GM19452 (cell line): ENCODE data around the gene ABHD8.
A peak's percentile ranks its signal among the peaks of the same experiment; 100 is the strongest.
"Not testable (repeated sequence)": the region's sequence is repeated elsewhere in the genome, so short reads cannot be mapped to it uniquely, and the experiment has no call there.

Experiments used
- ATAC-seq: cut with Tn5 transposase; IDR thresholded peaks from one replicate; pipeline ENCODE4 v1.9.1; 2021; ENCODE audit not compliant: unreplicated experiment

The ABHD8 gene

DNA sequence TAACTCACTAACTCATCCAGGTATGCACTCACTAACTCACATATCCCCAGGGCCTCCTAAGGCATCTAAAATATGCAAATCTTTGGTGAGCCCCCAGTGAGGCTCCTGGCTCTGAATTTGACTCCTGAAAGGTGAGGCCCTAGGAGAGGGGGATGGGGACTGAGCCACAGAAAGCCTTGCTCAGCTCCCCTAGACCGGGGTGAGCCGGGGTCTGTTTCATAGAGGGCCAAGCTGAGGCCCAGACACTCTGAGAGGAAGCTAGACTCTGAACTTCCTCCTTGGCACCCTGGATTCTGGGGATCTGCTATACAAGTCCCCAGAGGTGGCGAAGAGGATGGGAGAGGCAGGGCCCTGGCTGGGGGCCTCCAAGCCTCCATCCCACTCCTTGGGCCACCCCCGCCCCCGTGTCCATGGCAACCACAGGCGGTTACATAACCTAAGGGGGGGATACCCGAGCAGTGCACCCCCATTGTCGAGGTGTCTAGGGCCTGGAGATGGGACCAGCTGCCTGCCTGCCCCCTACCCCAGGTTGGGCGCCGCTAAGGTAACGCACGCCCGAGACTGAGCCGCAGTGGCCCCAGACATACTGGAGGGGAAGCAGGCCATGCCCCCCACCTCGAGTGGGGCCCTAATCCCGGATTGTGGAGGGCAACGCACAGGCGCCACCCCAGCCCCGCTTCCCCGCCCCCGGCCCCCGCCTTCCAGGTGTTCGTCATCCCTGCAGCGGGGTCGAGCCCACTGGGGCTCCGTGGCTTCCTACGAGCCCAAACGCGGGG, 646 bp downstream of the ABHD8 start:
- ATAC-seq = no peak

DNA sequence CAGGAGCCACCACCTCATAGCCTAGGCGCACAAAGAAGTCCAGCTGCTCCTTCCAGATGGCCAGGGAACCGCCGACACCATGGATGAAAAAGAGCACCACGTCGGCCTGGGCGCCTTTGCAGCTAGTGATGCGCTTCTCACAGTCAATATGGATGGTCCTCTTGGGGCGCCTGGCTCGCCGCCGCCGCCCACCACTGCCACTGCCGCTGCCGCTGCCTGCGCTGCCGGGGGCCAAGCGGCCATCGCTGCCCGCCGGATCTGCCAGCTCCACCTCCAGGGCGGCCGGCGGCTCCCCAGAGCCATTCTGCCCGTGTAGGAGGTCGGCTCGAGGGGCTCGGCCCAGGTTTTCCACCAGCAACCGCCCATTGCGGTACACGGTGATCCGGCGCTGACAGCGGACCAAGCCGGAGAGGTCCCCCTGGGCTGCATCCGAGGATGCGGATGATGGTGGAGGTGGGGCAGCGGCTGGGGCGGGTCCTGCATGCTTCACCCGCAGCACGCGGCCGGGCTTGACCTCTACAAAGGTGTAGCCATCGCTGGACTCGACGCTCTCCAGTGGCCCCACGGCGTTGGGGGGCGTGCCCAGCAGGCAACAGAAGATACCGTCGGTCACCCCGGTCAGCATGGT, 2.1 kb downstream of the ABHD8 start:
- ATAC-seq = no peak

DNA sequence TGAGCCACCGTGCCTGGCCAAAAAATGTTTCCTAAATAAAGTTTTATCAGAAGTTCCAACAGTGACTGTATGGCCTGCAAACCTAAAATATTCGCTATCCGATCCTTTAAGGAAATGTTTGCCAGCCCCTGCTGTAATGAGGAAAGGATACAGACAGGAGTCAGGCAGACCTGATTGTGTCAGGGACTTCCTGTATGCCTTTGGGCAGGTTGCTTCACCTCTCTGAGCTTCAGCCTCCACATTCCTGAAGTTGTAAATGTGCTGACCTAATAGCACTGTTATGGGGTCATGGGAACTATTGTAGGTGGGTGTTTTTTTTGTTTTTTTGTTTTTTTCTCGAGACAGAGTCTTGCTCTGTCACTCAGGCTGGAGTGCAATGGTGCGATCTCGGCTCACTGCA, 6.2 kb downstream of the ABHD8 start:
- no peak for ATAC-seq

DNA sequence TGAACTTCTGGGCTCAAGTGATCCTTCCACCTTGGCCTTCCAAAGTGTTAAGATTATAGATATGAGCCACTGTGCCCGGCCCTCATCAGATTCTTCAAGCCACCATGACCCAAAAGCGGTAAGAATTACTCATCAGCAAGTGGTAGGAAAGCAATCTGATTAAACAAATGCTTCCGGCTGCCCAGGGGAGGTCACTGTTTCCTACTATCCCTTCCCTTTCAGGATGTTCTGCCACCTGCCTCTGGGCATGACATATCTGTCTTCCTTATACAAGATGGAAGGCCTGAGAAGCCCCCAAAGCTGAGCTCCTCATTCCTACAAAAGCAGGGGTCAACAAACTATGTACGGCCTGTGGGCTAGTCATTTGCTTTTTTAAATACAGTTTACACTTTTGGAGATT, 7.0 kb downstream of the ABHD8 start:
- ATAC-seq = no peak

DNA sequence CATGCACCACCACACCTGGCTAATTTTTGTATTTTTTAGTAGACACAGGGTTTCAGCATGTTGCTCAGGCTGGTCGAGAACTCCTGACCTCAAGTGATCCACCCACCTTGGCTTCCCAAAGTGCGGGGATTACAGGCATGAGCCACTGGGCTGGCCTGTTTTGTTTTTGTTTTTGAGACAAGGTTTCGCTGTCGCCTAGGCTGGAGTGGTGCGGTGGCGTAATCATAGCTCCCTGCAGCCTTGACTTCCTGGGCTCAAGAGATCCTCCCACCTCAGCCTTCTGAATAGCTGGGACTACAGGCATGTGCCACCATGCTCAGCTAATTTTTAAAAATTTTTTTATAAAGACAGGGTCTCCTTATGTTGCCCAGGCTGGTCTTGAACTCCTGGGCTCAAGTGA, 7.7 kb downstream of the ABHD8 start:
- not testable (repeated sequence) for ATAC-seq

DNA sequence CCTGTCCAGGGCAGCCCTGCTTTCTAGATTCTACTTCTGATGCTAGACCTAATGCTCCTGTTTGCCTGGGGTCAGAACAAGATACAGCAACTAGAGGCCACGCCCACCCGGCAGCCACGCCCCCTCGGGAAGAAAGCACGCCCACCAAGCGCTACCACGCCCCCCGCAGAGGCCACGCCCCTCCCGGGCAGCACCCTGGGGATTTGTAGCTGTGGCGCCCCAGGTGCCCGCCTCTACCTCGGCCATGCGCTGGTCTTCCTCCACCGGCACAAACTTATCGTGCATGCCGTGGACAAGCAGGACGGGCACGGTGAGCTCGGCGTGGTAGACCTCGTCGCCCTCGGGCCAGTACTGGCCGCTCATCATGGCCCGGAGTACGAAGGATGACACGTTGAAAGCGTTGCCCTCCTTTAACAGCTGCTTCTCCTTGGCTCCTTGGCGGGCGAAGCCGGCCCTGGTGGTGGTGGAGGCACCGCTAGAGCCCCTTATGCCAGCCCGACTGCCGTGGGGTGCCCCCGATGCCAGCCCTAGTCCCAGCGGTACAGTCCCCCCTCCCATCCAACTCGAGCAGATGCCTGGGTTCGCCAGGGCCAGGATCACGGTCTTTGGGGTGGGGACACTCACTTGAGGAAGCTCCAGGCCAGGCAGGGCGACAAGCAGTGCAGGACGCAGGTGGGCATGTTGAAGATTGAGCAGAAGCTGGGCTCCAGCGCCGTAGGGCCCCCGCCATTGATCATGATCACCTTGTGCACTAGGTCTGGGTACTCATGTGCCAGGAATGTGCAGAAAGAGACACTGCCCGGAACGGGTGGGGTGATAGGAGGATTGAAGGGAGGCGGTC, 9.0 kb downstream of the ABHD8 start:
- no peak for ATAC-seq

DNA sequence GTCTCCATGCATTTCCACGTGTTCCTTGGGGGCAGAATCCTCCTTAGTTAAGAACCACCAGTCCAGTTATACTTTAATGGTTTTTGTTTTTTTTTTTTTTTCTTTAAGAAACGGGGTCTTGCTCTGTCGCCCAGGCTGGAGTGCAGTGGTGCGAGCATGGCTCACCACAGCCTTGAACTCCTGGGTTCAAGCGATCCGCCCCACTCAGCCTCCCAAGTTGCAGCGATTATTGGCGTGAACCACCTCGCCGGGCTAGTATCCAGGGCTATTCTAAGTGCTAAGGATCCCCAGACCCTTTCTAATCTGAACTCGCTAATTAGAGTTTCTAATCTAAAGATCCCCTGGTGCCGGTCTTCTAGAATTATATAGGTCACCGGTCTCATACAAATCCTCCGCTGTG, 9.6 kb downstream of the ABHD8 start:
- no peak for ATAC-seq

DNA sequence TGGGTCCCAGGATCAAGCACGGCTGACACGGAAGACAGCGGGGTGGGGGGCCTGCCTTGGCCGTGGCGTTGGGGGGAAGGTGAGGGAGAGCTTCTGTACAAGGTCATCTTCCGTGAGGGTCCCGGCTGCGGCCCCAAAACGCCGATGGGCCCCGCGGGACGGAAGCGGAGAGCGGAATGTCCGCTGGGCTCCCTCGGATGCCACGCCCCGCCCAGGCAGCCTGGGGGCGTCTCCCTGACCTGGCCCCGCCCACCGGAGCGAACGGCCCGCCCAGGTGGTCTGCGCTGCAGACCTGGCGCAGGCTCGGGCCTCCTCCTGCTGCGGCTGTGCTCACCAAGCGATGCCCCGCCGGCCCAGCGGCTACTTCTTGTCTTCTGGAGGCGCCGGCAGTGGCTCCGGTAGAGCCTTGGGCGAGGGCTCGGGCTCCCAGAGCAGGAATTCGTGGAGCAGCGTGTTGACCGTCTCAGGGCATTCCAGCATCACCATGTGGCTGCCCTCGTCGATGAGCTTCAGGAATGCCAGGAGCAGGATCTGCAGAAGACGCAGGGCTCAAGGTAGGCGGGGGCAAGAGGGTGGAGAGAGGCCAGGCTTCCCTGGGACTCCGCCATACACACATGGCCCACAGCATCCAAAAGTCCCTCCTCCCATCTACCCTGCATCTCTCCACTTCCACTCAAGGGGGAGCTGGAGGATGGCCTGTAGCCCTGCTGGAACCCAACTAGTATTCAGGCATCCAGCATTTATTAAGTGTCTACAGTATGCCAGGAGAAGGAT, 10.7 kb downstream of the ABHD8 start:
- peak; percentile 79 for ATAC-seq

DNA sequence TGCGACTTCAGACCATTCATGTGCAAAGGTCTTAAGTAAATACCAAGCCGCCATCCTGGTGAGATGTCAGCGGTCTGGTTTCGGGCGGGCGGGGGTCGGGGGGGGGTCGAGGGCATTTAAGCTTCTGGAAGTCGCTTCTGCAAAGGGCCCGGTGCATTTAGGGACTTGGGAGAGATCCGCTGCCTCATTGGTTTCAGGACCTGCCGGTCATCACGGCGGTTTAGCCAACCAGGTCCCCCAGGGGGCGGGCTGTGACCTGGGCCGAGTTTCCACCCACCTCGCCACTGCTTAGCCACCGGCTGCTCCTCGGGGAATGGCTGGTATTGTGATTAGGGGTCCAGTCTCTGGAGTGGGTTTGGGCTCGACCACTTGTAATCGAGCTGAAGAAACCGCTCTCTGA, 13.7 kb downstream of the ABHD8 start:
- ATAC-seq = no peak

DNA sequence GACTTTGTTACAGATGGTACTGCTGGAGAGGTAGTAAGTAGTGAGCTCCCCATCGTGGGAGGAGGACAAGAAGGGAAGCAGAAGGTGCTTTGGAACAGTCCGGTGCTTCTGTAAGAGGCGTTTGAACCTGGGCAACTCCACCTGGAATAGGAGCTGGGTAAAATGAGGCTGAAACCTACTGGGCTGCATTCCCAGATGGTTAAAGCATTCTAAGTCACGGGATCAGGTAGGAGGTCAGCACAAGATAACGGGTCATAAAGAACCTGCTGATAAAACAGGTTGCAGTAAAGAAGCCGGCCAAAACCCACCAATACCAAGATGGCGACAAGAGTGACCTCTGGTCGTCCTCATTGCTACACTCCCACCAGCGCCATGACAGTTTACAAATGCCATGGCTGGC, 16.5 kb downstream of the ABHD8 start:
- no peak for ATAC-seq

DNA sequence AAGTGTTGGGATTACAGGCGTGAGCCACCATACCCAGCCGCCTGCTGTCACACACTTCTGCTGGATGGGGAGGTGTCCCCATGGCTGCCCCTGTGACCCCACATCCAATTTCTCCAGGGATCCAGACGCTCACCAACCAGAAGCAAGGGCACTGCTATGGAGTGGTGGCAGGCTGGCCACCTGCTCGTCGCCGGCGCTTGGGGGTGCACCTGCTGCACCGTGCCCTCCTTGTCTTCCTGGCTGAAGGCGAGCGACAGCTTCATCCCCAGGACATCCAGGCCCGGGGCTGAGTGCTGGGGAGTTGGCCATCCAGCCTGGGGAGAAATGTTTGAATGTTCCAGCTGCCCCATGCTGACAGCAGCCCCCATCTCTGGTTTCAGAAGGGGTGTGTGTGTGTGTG, 17.0 kb downstream of the ABHD8 start:
- no peak for ATAC-seq

DNA sequence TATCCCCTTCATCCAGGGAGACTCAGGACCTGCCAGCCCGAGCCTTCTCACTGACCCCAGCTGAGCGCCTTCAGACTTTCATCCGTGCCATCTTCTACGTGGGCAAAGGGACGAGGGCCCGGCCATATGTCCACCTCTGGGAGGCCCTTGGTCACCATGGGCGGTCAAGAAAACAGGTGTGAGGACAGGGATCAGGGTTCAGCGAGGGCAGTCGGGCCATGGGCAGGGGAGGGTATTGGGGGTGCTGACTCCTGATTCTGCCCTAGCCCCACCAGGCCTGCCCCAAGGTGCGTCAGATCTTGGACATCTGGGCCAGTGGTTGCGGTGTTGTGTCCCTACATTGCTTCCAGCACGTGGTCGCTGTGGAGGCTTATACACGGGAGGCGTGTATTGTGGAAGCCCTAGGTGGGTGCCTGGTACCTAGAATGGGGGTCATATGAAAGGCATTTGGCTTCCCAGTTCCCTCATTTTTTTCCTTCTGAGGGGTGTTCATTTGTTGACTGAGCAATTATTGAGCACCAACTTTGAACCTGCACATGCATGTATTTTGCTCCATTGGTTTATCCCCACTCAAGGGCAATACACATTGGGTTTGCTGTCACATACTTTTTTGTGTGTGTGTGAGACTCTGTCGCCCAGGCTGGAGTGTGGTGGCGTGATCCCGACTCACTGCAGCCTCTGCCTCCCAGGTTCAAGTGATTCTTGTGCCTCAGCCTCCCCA, 17.6 kb downstream of the ABHD8 start:
- ATAC-seq = no peak

DNA sequence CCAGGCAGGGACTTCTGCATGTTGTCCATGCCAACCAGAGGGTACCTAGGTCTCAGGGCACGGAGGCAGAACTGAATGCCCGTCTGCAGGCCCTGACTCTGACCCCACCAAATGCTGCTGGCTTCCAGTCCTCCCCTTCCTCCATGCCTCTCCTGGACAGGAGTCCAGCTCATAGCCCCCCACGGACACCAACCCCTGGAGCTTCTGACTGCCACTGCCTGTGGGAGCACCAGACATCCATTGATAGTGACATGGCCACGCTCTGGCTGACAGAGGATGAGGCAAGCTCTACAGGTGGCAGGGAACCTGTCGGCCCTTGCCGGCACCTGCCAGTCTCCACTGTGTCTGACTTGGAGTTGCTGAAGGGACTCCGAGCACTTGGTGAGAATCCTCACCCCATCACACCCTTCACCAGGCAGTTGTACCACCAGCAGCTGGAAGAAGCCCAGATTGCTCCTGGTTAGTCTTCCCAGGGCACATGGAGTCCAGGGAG, 19.7 kb downstream of the ABHD8 start:
- ATAC-seq = no peak

DNA sequence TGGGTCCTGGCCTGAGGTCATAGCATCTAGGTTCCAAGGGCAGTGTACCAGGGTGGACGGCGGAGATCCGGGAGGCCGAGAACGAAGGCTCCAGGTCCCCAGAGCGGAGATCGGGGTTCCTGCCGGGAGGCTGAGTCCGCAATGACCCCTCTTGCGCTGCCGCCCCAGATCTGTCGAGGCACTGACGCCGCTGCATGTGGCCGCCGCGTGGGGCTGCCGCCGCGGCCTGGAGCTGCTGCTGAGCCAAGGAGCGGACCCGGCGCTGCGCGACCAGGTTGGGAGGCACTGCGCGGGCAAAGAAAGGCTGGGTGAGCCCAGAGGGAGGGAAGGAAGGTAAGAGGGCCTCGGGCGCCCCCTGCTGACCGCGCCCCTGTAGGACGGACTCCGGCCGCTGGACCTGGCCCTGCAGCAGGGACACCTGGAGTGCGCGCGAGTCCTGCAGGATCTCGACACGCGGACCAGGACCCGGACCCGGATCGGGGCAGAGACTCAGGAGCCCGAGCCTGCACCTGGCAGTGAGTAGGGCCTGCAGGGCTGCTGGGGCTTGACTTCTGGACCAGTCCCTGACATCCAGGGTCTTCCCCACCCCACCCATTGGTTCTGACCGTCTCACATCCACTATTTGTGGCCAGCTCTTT, 20.6 kb downstream of the ABHD8 start:
- no peak for ATAC-seq

DNA sequence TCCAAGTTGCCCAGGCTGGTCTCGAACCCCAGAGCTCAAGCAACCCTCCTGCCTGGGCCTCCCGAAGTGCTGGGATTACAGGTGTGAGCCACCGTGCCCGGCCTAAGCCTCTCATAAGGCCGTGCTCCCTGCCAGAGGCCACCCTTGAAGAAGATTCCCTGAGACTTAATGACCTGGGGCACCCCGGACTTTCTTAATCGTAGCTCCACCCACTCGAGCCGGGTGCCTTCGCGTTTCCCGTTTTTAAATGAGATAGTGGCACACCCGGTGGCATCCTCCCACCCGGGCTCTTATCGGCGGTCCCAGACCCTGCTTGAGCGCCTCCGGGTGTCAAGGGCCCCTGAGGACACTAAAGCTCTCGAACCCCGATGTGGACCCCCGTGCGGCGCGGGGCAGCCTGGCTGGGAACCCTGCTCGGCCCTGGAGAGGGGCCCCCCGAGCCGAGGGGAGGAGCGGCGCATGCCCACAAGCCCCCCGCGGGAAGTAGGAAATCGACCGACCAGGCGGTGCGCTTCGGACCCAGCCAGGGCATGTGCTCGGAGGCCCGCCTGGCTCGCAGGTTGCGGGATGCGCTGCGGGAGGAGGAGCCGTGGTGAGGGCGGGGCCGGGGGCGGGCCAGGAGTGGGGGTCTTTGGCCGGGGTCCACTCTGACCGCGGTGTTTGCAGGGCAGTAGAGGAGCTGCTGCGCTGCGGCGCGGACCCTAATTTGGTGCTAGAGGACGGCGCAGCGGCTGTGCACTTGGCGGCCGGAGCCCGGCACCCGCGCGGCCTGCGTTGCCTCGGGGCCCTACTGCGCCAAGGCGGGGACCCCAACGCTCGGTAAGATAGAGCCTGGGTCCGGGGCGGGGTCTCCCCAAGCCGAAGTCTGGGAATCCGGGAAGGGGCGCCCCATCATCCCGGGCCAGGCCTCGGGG, 21.6 kb downstream of the ABHD8 start, which contains the start of gene ANKLE1:
Gene ANKLE1 (plus strand): TSS at position 511 of the 914 bp plus-strand sequence. CDS start 20 bp downstream, at position 531.
- ATAC-seq = no peak

DNA sequence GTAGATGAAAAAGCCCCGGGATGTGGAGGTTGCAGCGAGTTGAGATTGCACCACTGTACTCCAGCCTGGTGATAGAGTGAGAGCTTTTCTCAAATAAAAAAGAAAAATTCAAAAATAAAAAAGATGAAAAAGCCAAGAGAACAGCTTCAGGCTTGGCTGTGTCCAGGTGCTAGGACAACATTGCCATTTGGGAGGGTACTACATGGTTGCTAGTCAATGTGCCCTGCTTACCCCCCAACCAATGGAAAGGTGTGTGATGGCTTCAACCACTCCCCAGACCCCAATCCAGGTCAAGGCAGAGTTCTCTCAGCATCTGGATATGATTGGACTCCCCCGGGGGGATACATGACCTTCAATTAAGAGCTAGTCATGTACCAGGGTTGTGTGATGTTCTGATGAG, 23.8 kb downstream of the ABHD8 start:
- no peak for ATAC-seq

DNA sequence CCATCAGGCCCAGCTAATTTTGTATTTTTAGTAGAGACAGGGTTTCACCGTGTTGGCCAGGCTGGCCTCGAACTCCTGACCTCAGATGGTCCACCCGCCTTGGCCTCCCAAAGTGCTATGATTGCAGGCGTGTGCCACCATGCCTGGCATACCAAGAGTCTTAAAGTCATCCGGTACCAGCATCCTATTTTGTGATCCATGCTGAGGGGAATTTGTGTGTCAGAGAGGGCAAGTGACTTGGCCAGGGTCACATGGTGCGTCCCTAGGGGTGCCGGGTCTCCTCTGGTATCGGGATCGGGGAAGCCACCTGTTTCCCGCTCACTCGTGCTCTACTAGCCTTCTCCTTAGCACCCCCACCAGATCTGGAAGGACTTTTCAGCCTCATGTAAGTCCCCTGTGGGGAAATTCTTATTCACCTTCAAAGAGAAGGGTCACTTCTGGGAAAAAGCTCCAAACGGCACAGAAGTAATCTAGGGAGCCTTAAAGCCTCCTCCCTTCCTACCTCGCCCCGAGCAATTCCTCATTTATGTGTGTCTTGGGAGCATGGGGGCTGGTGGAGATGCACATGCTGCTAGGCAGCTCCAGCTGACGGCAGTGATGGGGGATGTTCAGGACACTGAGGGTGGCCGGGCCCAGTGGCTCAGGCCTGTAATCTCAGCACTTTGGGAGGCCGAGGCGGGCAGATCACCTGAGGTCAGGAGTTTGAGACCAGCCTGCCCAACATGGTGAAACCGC, 27.6 kb downstream of the ABHD8 start:
- ATAC-seq = no peak

DNA sequence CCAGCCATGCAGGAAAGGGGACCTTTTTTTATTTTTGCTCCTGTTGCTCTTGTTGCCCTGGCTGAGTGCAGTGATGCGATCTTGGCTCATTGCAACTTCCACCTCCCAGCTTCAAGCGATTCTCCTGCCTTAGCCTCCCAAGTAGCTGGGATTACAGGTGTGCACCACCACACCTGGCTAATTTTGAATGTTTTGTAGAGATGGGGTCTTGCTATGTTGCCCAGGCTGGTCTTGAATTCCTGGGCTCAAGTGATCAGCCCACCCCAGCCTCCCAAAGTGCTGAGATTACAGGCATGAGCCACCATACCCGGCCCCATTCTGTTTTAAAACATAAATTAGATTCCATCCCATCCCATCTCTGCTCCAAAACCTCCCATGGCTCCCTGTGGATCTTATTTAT, 28.3 kb downstream of the ABHD8 start:
- ATAC-seq = not testable (repeated sequence)
